HCT116 (cell line): ENCODE data around the gene C2. TPM values are rescaled to one million over a fixed set of nuclear protein-coding genes. Genes with fewer than 3 reads are reported as not detected.

Experiments used
- ATAC-seq: fragments of 200-7000 bp; cut with Tn5 transposase; 2 replicates; pipeline ENCODE4 v1.9.1; 2020; ENCODE audit warnings: mild to moderate bottlenecking, moderate library complexity
- Bru-seq: library from RNA; stranded (reverse); fragments of 400-500 nt; gene quantifications from one replicate; lab custom pipeline; 2021; lab: Mats Ljungman, UMichigan
- BruChase-seq, 2 experiments: library from RNA; stranded (reverse); fragments of 400-500 nt; gene quantifications; one replicate each; lab custom pipeline; 2021; lab: Mats Ljungman, UMichigan
- BruUV-seq: library from RNA; stranded (reverse); fragments of 400-500 nt; replicated peaks from 2 replicates; lab custom pipeline; 2021; lab: Mats Ljungman, UMichigan
- CTCF ChIA-PET: fragments of 300-600 bp; sonication (Branson Sonifier 250); formaldehyde crosslinking; loops from one replicate; lab custom pipeline; 2021; ENCODE audit warnings: antibody characterized with exemption; lab: Charles Lee
- POLR2A ChIA-PET: fragments of 300-600, 350-600 bp; sonication (Branson Sonifier 250); formaldehyde crosslinking; loops from one replicate; lab custom pipeline; 2021; ENCODE audit warnings: antibody characterized with exemption; lab: Charles Lee
- RAD21 ChIA-PET, 2 experiments: fragments of 300-600 bp; sonication (Branson Sonifier 250); formaldehyde crosslinking; loops; one replicate each; lab custom pipeline; 2023; ENCODE audit warnings: low total read pairs in 2 of 2; ENCODE audit not compliant: uncharacterized antibody in 2 of 2, unreplicated experiment in 2 of 2, low non-redundant PET in 1 of 2; lab: Charles Lee
- DNase-seq: peaks from one replicate; pipeline ENCODE4 v3.0.0-alpha.2; 2010; ENCODE audit warnings: low read depth, low spot score
- H2AFZ ChIP-seq: fragments of 200-600 bp; shearing (Covaris generic), sonication (generic); 2 replicates; pipeline ENCODE4 v1.6.1; 2017; ENCODE audit warnings: low read depth, mixed run types, mixed read lengths, antibody characterized with exemption, low read length; ENCODE audit not compliant: poor library complexity, severe bottlenecking
- H3K27ac ChIP-seq: 2 replicates; pipeline ENCODE4 v1.5.1; 2012; ENCODE audit warnings: low read depth, low read length
- H3K27me3 ChIP-seq: fragments of 200-600 bp; sonication (generic); 2 replicates; pipeline ENCODE4 v1.6.1; 2016; ENCODE audit warnings: mixed run types, low read length, mixed read lengths; ENCODE audit not compliant: insufficient read depth
- H3K36me3 ChIP-seq, 2 experiments: fragments of 200-500 bp in 1 of 2; fragments of 200-600 bp in 1 of 2; sonication (Bioruptor generic) in 1 of 2; sonication (generic) in 1 of 2; 2 replicates each; pipeline versions ENCODE4 v1.5.1 to v1.6.1; 2014 to 2016; ENCODE audit warnings: low read length in 2 of 2, inconsistent platforms in 1 of 2, mixed read lengths in 1 of 2, mixed run types in 1 of 2; ENCODE audit not compliant: insufficient read depth in 2 of 2, control insufficient read depth in 1 of 2
- H3K4me1 ChIP-seq, 2 experiments: fragments of 200-600 bp in 1 of 2; sonication (generic) in 1 of 2; 2 replicates each; pipeline versions ENCODE4 v1.5.1 to v1.6.1; 2012 to 2017; ENCODE audit warnings: low read length in 2 of 2, inconsistent platforms in 1 of 2, mild to moderate bottlenecking in 1 of 2, mixed read lengths in 1 of 2, mixed run types in 1 of 2, moderate library complexity in 1 of 2; ENCODE audit not compliant: insufficient read depth in 2 of 2, control insufficient read depth in 1 of 2
- H3K4me2 ChIP-seq: fragments of 200-600 bp; sonication (generic); 2 replicates; pipeline ENCODE4 v1.6.1; 2017; ENCODE audit warnings: mixed run types, low read length, mixed read lengths
- H3K4me3 ChIP-seq, 2 experiments: fragments of 200-600 bp in 1 of 2; sonication (generic) in 1 of 2; replicated peaks in 1 of 2; 2 replicates each; pipeline ENCODE4 v1.5.1; 2011 to 2016; ENCODE audit warnings: low read length in 2 of 2, control low read depth in 1 of 2, low read depth in 1 of 2, mild to moderate bottlenecking in 1 of 2, mixed read lengths in 1 of 2, mixed run types in 1 of 2
- H3K79me2 ChIP-seq: fragments of 200-600 bp; sonication (generic); 2 replicates; pipeline ENCODE4 v1.6.1; 2017; ENCODE audit warnings: mild to moderate bottlenecking, mixed run types, low read length, moderate library complexity, mixed read lengths; ENCODE audit not compliant: insufficient read depth
- H3K9ac ChIP-seq: fragments of 200-600 bp; sonication (generic); 2 replicates; pipeline ENCODE4 v1.6.1; 2016; ENCODE audit warnings: low read length, mixed read lengths
- H3K9me2 ChIP-seq: fragments of 200-600 bp; sonication (generic), shearing (Covaris generic); 2 replicates; pipeline ENCODE4 v1.6.1; 2017; ENCODE audit warnings: mixed run types, mild to moderate bottlenecking, moderate library complexity; ENCODE audit not compliant: insufficient read depth
- H3K9me3 ChIP-seq, 2 experiments: fragments of 200-500 bp in 1 of 2; fragments of 200-600 bp in 1 of 2; sonication (Bioruptor generic) in 1 of 2; sonication (generic) in 1 of 2; 2 replicates each; pipeline ENCODE4 v1.6.1; 2014 to 2017; ENCODE audit warnings: low read length in 2 of 2, mixed read lengths in 2 of 2, inconsistent platforms in 1 of 2, low read depth in 1 of 2, mild to moderate bottlenecking in 1 of 2, mixed run types in 1 of 2, moderate library complexity in 1 of 2; ENCODE audit not compliant: control insufficient read depth in 1 of 2, insufficient read depth in 1 of 2
- H4K20me1 ChIP-seq: fragments of 200-600 bp; sonication (generic), shearing (Covaris generic); 2 replicates; pipeline ENCODE4 v1.6.1; 2017; ENCODE audit warnings: mixed run types, mild to moderate bottlenecking, moderate library complexity; ENCODE audit not compliant: insufficient read depth
- CEBPB ChIP-seq: IDR thresholded peaks from 2 replicates; pipeline ENCODE4 v1.6.1; 2012; ENCODE audit warnings: low read depth
- FOSL1 ChIP-seq: IDR thresholded peaks from 2 replicates; pipeline ENCODE4 v1.6.1; 2012; ENCODE audit warnings: low read depth
- MAX ChIP-seq: IDR thresholded peaks from 2 replicates; pipeline ENCODE4 v1.6.1; 2012
- RAD21 ChIP-seq: IDR thresholded peaks from 2 replicates; pipeline ENCODE4 v1.6.1; 2012; ENCODE audit warnings: low read depth, mild to moderate bottlenecking
- REST ChIP-seq: IDR thresholded peaks from 2 replicates; pipeline ENCODE4 v1.6.1; 2012; ENCODE audit warnings: low read depth
- SRF ChIP-seq: IDR thresholded peaks from 2 replicates; pipeline ENCODE4 v1.6.1; 2012; ENCODE audit warnings: low read depth
- ZNF274 ChIP-seq: fragments of 200-500 bp; sonication (Bioruptor generic); IDR thresholded peaks from 2 replicates; pipeline ENCODE4 v1.6.1; 2014; ENCODE audit warnings: mild to moderate bottlenecking, low read depth, low read length, inconsistent platforms
- intact Hi-C: fragments of 100-400 bp; cut with micrococcal nuclease; formaldehyde crosslinking; loops from 2 replicates; pipeline ENCODE4 v1.10.0; 2022
- long read RNA-seq: library from polyadenylated mRNA; unstranded; transcript quantifications from one replicate; pipeline ENCODE4 v2.0.0, GENCODE V29; 2021; ENCODE audit not compliant: unreplicated experiment
- polyA plus RNA-seq: library from polyadenylated mRNA; unstranded; fragments of >200 nt; gene quantifications from 2 replicates; pipeline ENCODE4 v1.2.1, GENCODE V29; 2012; ENCODE audit warnings: missing spikeins
- total RNA-seq: library from RNA; stranded (reverse); gene quantifications from one replicate; pipeline ENCODE4 v1.2.1, GENCODE V29; 2021; ENCODE audit not compliant: unreplicated experiment

The C2 gene
- total RNA-seq (3.1 TPM), Bru-seq, nascent RNA (percentile 47 among the genes with signal in this experiment), BruChase-seq, experiment 1, labeled RNA remaining after a 6-hour chase (percentile 48 among the genes with signal in this experiment), BruChase-seq, experiment 2, labeled RNA remaining after a 2-hour chase (percentile 44 among the genes with signal in this experiment)
- 0.62 and 0.78 TPM in 2 replicates for polyA plus RNA-seq
- long read RNA-seq, partial matches to known transcripts = 0 of 1 reads
- long read RNA-seq, other reads (novel, unspliced or antisense) = 1 of 1 reads

- POLR2A ChIA-PET = no interaction called here
- no peak within 1 kb of the TSS for H3K27ac ChIP-seq
- CTCF ChIA-PET = no interaction called here
- no TSS peak for BruUV-seq
- TF ChIP-seq ZNF274 (no peak), FOSL1 (no peak), REST (no peak), CEBPB (no peak), MAX (no peak), SRF (no peak), RAD21 (no peak)
- TF ChIP-seq, all 23 proteins: peak for 0
- Histone ChIP-seq H2AFZ (no peak within 1 kb of the TSS), H3K9me3 (no peaks in the 10 kb centered on the region), H3K4me3 (no peak within 1 kb of the TSS), H3K4me1 (peaks cover 0 to 3% of the 10 kb centered on the region in 2 experiments; a peak in 2 of 4 replicates), H4K20me1 (no peaks in the 10 kb centered on the region), H3K9ac (no peak within 1 kb of the TSS), H3K4me2 (no peak within 1 kb of the TSS), H3K79me2 (no peaks in the 10 kb centered on the region), H3K9me2 (no peaks in the 10 kb centered on the region), H3K27me3 (no peaks in the 10 kb centered on the region), H3K36me3 (no peaks in the 10 kb centered on the region)
- intact Hi-C loops = no loop called here
- DNase-seq (no peak), ATAC-seq (no peak)
- RAD21 ChIA-PET = no interaction called here
Observed at GRCh38 chr6:31927242-31927862, at the start of gene C2. TSS of gene C2 (plus strand) at chr6:31927717. CDS start at chr6:31927753, 36 bp downstream.
